Measurements from ENCODE around the gene SEC31B.

DNA sequence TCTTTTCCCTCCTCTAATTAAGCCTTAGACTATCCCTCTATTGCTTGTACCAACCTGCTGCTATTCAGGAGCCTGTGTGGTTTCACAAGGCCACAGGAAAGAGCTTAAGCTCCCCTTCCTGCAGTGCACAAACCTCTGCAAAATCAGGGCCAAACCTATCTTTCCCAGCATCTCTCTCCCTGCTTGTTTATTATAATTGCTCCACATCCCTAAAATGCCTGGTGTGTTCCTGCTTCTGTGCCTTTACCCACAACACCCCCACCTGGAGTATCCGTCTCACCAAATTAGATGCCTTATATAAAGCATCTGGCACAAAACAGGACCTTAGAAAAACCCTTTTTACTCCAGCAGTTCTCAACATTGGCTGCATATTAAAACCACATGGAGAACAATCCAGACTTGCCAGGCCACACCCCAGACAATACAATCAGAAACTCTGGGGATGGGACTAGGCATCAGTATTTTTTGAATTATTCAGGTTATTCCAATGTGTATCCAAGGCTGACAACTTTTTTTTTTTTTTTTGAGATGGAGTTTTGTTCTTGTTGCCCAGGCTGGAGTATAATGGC is 16.7 kb downstream of the SEC31B start:
- no peak for TF ChIP-seq YY1 (IDR thresholded peaks at IDR 0.05; ENCODE audit: low read depth, low read length)
- TF ChIP-seq NRF1 (IDR thresholded peaks at IDR 0.05; ENCODE audit: low read depth, low read length): no peak
- TF ChIP-seq, protein P1, sequence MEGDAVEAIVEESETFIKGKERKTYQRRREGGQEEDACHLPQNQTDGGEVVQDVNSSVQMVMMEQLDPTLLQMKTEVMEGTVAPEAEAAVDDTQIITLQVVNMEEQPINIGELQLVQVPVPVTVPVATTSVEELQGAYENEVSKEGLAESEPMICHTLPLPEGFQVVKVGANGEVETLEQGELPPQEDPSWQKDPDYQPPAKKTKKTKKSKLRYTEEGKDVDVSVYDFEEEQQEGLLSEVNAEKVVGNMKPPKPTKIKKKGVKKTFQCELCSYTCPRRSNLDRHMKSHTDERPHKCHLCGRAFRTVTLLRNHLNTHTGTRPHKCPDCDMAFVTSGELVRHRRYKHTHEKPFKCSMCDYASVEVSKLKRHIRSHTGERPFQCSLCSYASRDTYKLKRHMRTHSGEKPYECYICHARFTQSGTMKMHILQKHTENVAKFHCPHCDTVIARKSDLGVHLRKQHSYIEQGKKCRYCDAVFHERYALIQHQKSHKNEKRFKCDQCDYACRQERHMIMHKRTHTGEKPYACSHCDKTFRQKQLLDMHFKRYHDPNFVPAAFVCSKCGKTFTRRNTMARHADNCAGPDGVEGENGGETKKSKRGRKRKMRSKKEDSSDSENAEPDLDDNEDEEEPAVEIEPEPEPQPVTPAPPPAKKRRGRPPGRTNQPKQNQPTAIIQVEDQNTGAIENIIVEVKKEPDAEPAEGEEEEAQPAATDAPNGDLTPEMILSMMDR (IDR thresholded peaks at IDR 0.05; ENCODE audit: control extremely low read depth in 1 of 3, insufficient read depth in 1 of 3, low read depth in 1 of 3, low read length in 3 of 3): no peak
- TF ChIP-seq POLR2A (IDR thresholded peaks at IDR 0.05; ENCODE audit: control extremely low read depth in 1 of 2, low read depth in 2 of 2, low read length in 2 of 2): no peak
- TF ChIP-seq JUN (IDR thresholded peaks at IDR 0.05; ENCODE audit: low read depth, low read length): no peak
- TF ChIP-seq RFX5 (IDR thresholded peaks at IDR 0.05; ENCODE audit: borderline replicate concordance, low read depth, low read length): no peak
- no peak for TF ChIP-seq POLR2AphosphoS5 (IDR thresholded peaks at IDR 0.05; ENCODE audit: low read depth, low read length)
- no peak for TF ChIP-seq GABPA (IDR thresholded peaks at IDR 0.05; ENCODE audit: borderline replicate concordance, insufficient read depth, low read length)
- TF ChIP-seq TAF1 (IDR thresholded peaks at IDR 0.05; ENCODE audit: low read depth, low read length): no peak
- TF ChIP-seq EZH2 (IDR thresholded peaks at IDR 0.05; ENCODE audit: low read depth, low read length, severe bottlenecking): no peak
- no peak for TF ChIP-seq EP300 (IDR thresholded peaks at IDR 0.05; ENCODE audit: borderline replicate concordance in 1 of 2, low read depth in 2 of 2, low read length in 2 of 2)
- TF ChIP-seq RBBP5 (IDR thresholded peaks at IDR 0.05; ENCODE audit: borderline replicate concordance, low read depth, low read length): no peak

Data from H1 (cell line).